Adrenal gland (tissue), 5 donors: ENCODE measurements around the gene PGK2.

Experiments used
- CTCF ChIP-seq, 6 experiments: fragments of 450-650 bp in 4 of 6; fragments of 200-600 bp in 2 of 6; sonication (generic) in 1 of 6; IDR thresholded peaks; 1 replicate in 5 of 6; 2 replicates in 1 of 6; pipeline versions ENCODE4 v1.5.1 to v1.8.0; 2016 to 2021; ENCODE audit warnings: antibody characterized with exemption in 6 of 6, mild to moderate bottlenecking in 2 of 6, moderate library complexity in 1 of 6
- POLR2A ChIP-seq, 2 donors: fragments of 450-650 bp; IDR thresholded peaks; one replicate each; pipeline ENCODE4 v1.6.1; 2017; ENCODE audit warnings: antibody characterized with exemption in 2 of 2, mild to moderate bottlenecking in 2 of 2, moderate library complexity in 1 of 2
- donor health status: DM: no; HTN: no; CAD: no.

GRCh38 chr6:49784272-49784671 is 2.8 kb downstream of the PGK2 start:
- TF ChIP-seq CTCF (IDR thresholded peaks at IDR 0.05) (no peak), POLR2A (IDR thresholded peaks at IDR 0.05) (no peak)
